ENCODE results near the gene UNC119B. TPM values are rescaled to one million over a fixed set of nuclear protein-coding genes. Genes with fewer than 3 reads are reported as not detected.

Gene UNC119B
- total and polyA plus RNA-seq, 4 donors = 3.8 to 24.8 (median 11.8) TPM

- Histone ChIP-seq H3K9me3 (ENCODE audit: control insufficient read depth in 4 of 4, low read length in 3 of 4) (no peaks in the 10 kb centered on the region), H3K9ac (ENCODE audit: low read depth in 1 of 2, low read length in 2 of 2) (peak overlapping the region; percentile 78 to 83), H3K27me3 (ENCODE audit: control insufficient read depth in 4 of 4, insufficient read depth in 4 of 4, low read length in 3 of 4) (no peaks in the 10 kb centered on the region), H3K4me1 (ENCODE audit: control insufficient read depth in 4 of 4, insufficient read depth in 4 of 4, low read length in 3 of 4) (peaks cover 8 to 52% (median 43%) of the 10 kb centered on the region in 4 donors), H3K36me3 (ENCODE audit: control insufficient read depth in 4 of 4, insufficient read depth in 3 of 4, low read depth in 1 of 4, low read length in 3 of 4) (no peaks in the 10 kb centered on the region), H3K4me3 (ENCODE audit: low read depth in 1 of 3, low read length in 3 of 3) (peak overlapping the region; percentile 73 to 93 (median 88)), H3K27ac (ENCODE audit: low read depth in 1 of 2, low read length in 2 of 2) (peak overlapping the region; percentile 75 to 89)
- DNase-seq (ENCODE audit: low spot score) = peak; percentile 41
- TF ChIP-seq FOXA2 (IDR thresholded peaks at IDR 0.05) = no peak
- TF ChIP-seq JUND (IDR thresholded peaks at IDR 0.05) = no peak
- no peak for TF ChIP-seq HNF4A (conservative IDR thresholded peaks at IDR 0.05)
- TF ChIP-seq NR2F2 (IDR thresholded peaks at IDR 0.05) = no peak
- no peak for TF ChIP-seq RXRA (IDR thresholded peaks at IDR 0.05)
- no peak for TF ChIP-seq YY1 (IDR thresholded peaks at IDR 0.05)
- no peak for TF ChIP-seq GABPA (IDR thresholded peaks at IDR 0.05 in 1 of 2, conservative IDR thresholded peaks at IDR 0.05 in 1 of 2)
- TF ChIP-seq TAF1 (conservative IDR thresholded peaks at IDR 0.05) = no peak
- no peak for TF ChIP-seq MAX (IDR thresholded peaks at IDR 0.05)
- TF ChIP-seq SP1 (IDR thresholded peaks at IDR 0.05) = no peak
- TF ChIP-seq CTCF (IDR thresholded peaks at IDR 0.05; ENCODE audit: low read depth, low read length, missing input control) = no peak
- no peak for TF ChIP-seq RAD21 (IDR thresholded peaks at IDR 0.05)
- WGBS = under 1% methylated on average over 31 of the region's 31 CpGs
Measured at GRCh38 chr12:120687578-120688289, 22.5 kb upstream of the UNC119B start.

- H3K27ac ChIP-seq (ENCODE audit: low read depth in 1 of 2, low read length in 2 of 2) = peak overlapping the region; percentile 14 to 75
- H3K9me3 ChIP-seq (ENCODE audit: control insufficient read depth in 4 of 4, low read length in 3 of 4) = no peaks in the 10 kb centered on the region
- TF ChIP-seq FOXA2 (IDR thresholded peaks at IDR 0.05) (no peak), HNF4A (conservative IDR thresholded peaks at IDR 0.05) (peak in 1 of 2 donors; percentile 34), RXRA (IDR thresholded peaks at IDR 0.05) (peak in 1 of 2 donors; percentile 12)
- H3K36me3 ChIP-seq (ENCODE audit: control insufficient read depth in 4 of 4, insufficient read depth in 3 of 4, low read depth in 1 of 4, low read length in 3 of 4) = no peaks in the 10 kb centered on the region
- DNase-seq (ENCODE audit: low spot score) = no peak
- no peaks in the 10 kb centered on the region for H3K27me3 ChIP-seq (ENCODE audit: control insufficient read depth in 4 of 4, insufficient read depth in 4 of 4, low read length in 3 of 4)
- H3K9ac ChIP-seq (ENCODE audit: low read depth in 1 of 2, low read length in 2 of 2) = peak overlapping the region; percentile 78 to 83
- WGBS = 2% methylated on average over 6 of the region's 6 CpGs
- H3K4me3 ChIP-seq (ENCODE audit: low read depth in 1 of 3, low read length in 3 of 3) = peak overlapping the region; percentile 73 to 93 (median 88)
- H3K4me1 ChIP-seq (ENCODE audit: control insufficient read depth in 4 of 4, insufficient read depth in 4 of 4, low read length in 3 of 4) = peaks cover 9 to 58% (median 49%) of the 10 kb centered on the region in 4 donors
Measured at GRCh38 chr12:120688527-120689071, 21.7 kb upstream of the UNC119B start.

GRCh38 chr12:120689397-120690082 is 20.7 kb upstream of the UNC119B start:
- no peak for TF ChIP-seq HNF4G (IDR thresholded peaks at IDR 0.05)
- TF ChIP-seq NR2F2 (IDR thresholded peaks at IDR 0.05) = no peak
- no peak for TF ChIP-seq TAF1 (conservative IDR thresholded peaks at IDR 0.05)
- TF ChIP-seq GABPA (IDR thresholded peaks at IDR 0.05 in 1 of 2, conservative IDR thresholded peaks at IDR 0.05 in 1 of 2) = no peak
- TF ChIP-seq CTCF (IDR thresholded peaks at IDR 0.05; ENCODE audit: low read depth, low read length, missing input control) = no peak
- no peak for TF ChIP-seq MAX (IDR thresholded peaks at IDR 0.05)
- Histone ChIP-seq H3K4me1 (ENCODE audit: control insufficient read depth in 4 of 4, insufficient read depth in 4 of 4, low read length in 3 of 4) (peaks cover 9 to 58% (median 49%) of the 10 kb centered on the region in 4 donors), H3K4me3 (ENCODE audit: low read depth in 1 of 3, low read length in 3 of 3) (peak overlapping the region; percentile 26 to 93 (median 88)), H3K36me3 (ENCODE audit: control insufficient read depth in 4 of 4, insufficient read depth in 3 of 4, low read depth in 1 of 4, low read length in 3 of 4) (peaks cover 1 to 6% (median 2%) of the 10 kb centered on the region in 4 donors), H3K9me3 (ENCODE audit: control insufficient read depth in 4 of 4, low read length in 3 of 4) (no peaks in the 10 kb centered on the region), H3K27ac (ENCODE audit: low read depth in 1 of 2, low read length in 2 of 2) (peak overlapping the region; percentile 6 to 16), H3K9ac (ENCODE audit: low read depth in 1 of 2, low read length in 2 of 2) (peak overlapping the region in 1 of 2 donors; percentile 17), H3K27me3 (ENCODE audit: control insufficient read depth in 4 of 4, insufficient read depth in 4 of 4, low read length in 3 of 4) (no peaks in the 10 kb centered on the region)
- 67% methylated on average over 6 of the region's 6 CpGs for WGBS
- no peak for DNase-seq (ENCODE audit: low spot score)

All from liver (tissue), 9 donors.